ENCODE measurements around the gene VSIG10L. TPM values are rescaled to one million over a fixed set of nuclear protein-coding genes. Genes with fewer than 3 reads are reported as not detected.

Gene VSIG10L
- under 1 TPM in 1 of 2 donors, not detected in 1; 0.22 TPM for total RNA-seq
- 0.30 to 0.70 reads per million in 2 donors for total RNA-seq

- H3K36me3 Mint-ChIP-seq (ENCODE audit: low read depth), result no peaks in the 10 kb centered on the region
- peak within 1 kb of the TSS; percentile 69 for H3K4me3 Mint-ChIP-seq
- H3K27ac Mint-ChIP-seq, result peak within 1 kb of the TSS; percentile 79
- ATAC-seq (no peak), DNase-seq (no peak)
- no peaks in the 10 kb centered on the region for H3K27me3 Mint-ChIP-seq
- peaks cover 17% of the 10 kb centered on the region for H3K4me1 Mint-ChIP-seq
- H3K9me3 ChIP-seq (ENCODE audit: control insufficient read depth, low read length, poor library complexity, severe bottlenecking), result no peaks in the 10 kb centered on the region
These were observed at the start of gene VSIG10L for GRCh38 chr19:51341976-51342580. Gene VSIG10L, minus strand, starts transcription at chr19:51342139. Its CDS starts 15 bp downstream, at chr19:51342124.

GRCh38 chr19:51391073-51391611 is 49.2 kb upstream of the VSIG10L start:
- ATAC-seq (no peak), DNase-seq (no peak)
- Mint-ChIP-seq H3K27ac (peak overlapping the region; percentile 57), H3K36me3 (ENCODE audit: low read depth) (peaks cover 2% of the 10 kb centered on the region), H3K4me1 (peaks cover 14% of the 10 kb centered on the region), H3K27me3 (no peaks in the 10 kb centered on the region), H3K4me3 (no peak overlapping the region)
- no peaks in the 10 kb centered on the region for H3K9me3 ChIP-seq (ENCODE audit: control insufficient read depth, low read length, poor library complexity, severe bottlenecking)

GRCh38 chr19:51389143-51389542 is 47.2 kb upstream of the VSIG10L start:
- H3K4me1 Mint-ChIP-seq, result peaks cover 10% of the 10 kb centered on the region
- no peak overlapping the region for H3K27ac Mint-ChIP-seq
- H3K9me3 ChIP-seq (ENCODE audit: control insufficient read depth, low read length, poor library complexity, severe bottlenecking), result no peaks in the 10 kb centered on the region
- no peaks in the 10 kb centered on the region for H3K27me3 Mint-ChIP-seq
- no peak overlapping the region for H3K4me3 Mint-ChIP-seq
- DNase-seq (no peak), ATAC-seq (no peak)
- peaks cover 2% of the 10 kb centered on the region for H3K36me3 Mint-ChIP-seq (ENCODE audit: low read depth)

DNA sequence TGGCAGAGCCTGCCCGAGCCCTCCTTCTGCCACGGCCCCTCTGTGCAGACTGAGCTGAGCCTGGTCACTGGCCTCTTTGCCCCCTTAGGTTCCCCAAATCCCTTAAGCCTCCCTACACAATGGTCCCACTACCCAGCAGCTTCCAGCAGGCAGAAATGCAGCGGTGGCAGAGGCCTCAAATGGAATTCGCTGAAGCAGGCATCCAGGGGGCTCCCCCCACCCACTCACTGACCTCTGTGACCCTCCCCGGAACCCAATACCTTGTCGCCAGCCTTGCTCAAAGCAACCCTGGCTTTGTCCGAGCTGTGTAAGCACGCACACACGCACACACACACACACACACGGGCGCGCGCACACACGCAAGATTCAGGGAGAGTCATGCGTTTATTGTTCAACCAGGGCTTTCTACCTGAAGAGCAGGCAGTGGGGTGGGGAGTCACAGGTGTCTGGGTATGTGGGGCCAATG is 46.0 kb upstream of the VSIG10L start, which contains the start of gene LIM2:
TSS of gene LIM2 (minus strand) at position 51 of the 466 bp plus-strand sequence. CDS start 531 bp downstream, outside the sequence.
- Mint-ChIP-seq H3K4me1 (peaks cover 5% of the 10 kb centered on the region), H3K27me3 (no peaks in the 10 kb centered on the region), H3K36me3 (ENCODE audit: low read depth) (peaks cover 2% of the 10 kb centered on the region), H3K4me3 (no peak within 1 kb of the TSS), H3K27ac (no peak within 1 kb of the TSS)
- H3K9me3 ChIP-seq (ENCODE audit: control insufficient read depth, low read length, poor library complexity, severe bottlenecking), result no peaks in the 10 kb centered on the region
- DNase-seq, result no peak
- no peak for ATAC-seq

DNA sequence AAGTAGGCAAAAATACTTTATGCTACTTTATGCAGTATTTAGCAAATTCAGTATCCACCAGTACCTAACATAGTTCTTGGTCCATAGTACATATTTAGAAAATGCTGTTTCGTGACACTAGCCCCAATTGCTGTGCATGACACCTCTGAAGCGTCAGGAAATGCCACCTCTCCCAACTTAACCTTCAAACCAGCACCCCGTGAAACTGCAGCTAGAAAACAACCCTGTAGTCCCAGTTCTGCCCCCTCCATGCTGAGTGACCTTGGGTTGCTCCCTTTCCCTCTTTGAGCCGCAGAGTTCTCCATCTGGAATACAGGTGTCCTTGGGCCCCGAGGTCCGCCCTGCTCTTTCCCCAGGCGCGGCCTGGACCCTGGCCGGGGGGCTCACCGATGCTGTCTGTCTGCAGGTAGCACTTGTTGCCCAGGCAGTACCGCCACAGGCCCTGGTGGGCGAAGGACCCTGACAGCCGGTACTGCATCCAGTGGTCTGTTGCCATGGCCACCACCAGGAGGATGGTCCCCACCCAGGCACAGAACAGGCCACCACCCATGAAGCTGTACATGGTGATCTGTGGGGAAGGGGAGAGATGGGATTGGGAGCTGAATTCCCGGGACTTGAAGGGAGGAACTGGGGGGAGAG is 45.1 kb upstream of the VSIG10L start:
- no peak for DNase-seq
- no peak overlapping the region for H3K4me3 Mint-ChIP-seq
- H3K4me1 Mint-ChIP-seq, result peaks cover 5% of the 10 kb centered on the region
- H3K27me3 Mint-ChIP-seq, result no peaks in the 10 kb centered on the region
- no peak for ATAC-seq
- H3K27ac Mint-ChIP-seq, result no peak overlapping the region
- peaks cover 2% of the 10 kb centered on the region for H3K36me3 Mint-ChIP-seq (ENCODE audit: low read depth)
- H3K9me3 ChIP-seq (ENCODE audit: control insufficient read depth, low read length, poor library complexity, severe bottlenecking), result no peaks in the 10 kb centered on the region

- Mint-ChIP-seq H3K27me3 (no peaks in the 10 kb centered on the region), H3K4me1 (no peaks in the 10 kb centered on the region), H3K36me3 (ENCODE audit: low read depth) (no peaks in the 10 kb centered on the region), H3K27ac (no peak overlapping the region), H3K4me3 (no peak overlapping the region)
- ATAC-seq (no peak), DNase-seq (no peak)
- no peaks in the 10 kb centered on the region for H3K9me3 ChIP-seq (ENCODE audit: control insufficient read depth, low read length, poor library complexity, severe bottlenecking)
These were observed 40.1 kb upstream of the VSIG10L start for GRCh38 chr19:51382004-51382403.

DNA sequence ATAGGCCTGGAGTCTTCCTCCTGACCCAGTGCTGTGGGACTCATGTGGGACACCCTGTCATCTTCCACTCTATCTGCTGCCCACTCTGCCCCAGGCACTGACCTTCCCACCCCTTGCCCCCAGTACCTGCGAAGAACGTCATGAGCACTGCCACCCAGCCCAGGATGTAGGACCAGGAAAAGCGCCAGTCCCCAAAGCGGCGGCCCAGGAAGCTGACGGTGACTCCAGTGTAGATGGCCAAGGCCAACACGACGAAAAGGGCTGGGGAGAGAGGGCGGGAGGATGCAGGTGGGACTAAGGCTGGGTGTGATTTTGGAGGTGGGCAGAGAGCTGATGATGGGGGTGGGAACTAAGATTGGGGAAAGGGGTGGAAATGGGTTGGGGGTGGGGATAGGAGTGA is 38.4 kb upstream of the VSIG10L start:
- peaks cover 9% of the 10 kb centered on the region for H3K4me1 Mint-ChIP-seq
- H3K9me3 ChIP-seq (ENCODE audit: control insufficient read depth, low read length, poor library complexity, severe bottlenecking), result no peaks in the 10 kb centered on the region
- no peaks in the 10 kb centered on the region for H3K27me3 Mint-ChIP-seq
- no peak overlapping the region for H3K4me3 Mint-ChIP-seq
- no peaks in the 10 kb centered on the region for H3K36me3 Mint-ChIP-seq (ENCODE audit: low read depth)
- ATAC-seq (no peak), DNase-seq (no peak)
- H3K27ac Mint-ChIP-seq, result no peak overlapping the region

DNA sequence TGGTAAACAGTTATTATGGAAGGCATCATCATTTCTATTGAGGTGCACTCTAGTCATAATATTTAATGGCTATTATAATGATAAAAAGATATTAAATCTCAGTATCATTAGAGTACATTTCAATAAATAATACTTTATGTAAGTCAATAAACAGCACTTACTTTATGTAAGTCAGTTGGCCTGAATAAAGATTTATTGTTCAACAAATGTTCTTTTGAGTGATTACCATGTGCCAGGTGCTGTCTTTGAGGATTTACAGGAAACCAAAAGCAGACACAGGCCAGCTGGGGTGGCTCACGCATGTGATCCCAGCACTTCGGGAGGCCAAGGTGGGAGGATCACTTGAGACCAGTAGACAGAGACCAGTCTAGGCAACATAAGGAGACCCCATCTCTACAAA is 35.5 kb upstream of the VSIG10L start:
- Mint-ChIP-seq H3K4me3 (no peak overlapping the region), H3K27ac (no peak overlapping the region), H3K27me3 (no peaks in the 10 kb centered on the region), H3K4me1 (peaks cover 28% of the 10 kb centered on the region), H3K36me3 (ENCODE audit: low read depth) (no peaks in the 10 kb centered on the region)
- no peaks in the 10 kb centered on the region for H3K9me3 ChIP-seq (ENCODE audit: control insufficient read depth, low read length, poor library complexity, severe bottlenecking)
- no peak for DNase-seq
- no peak for ATAC-seq

GRCh38 chr19:51375504-51376221 is 33.7 kb upstream of the VSIG10L start:
- Mint-ChIP-seq H3K4me3 (peak overlapping the region; percentile 80), H3K4me1 (peaks cover 44% of the 10 kb centered on the region), H3K36me3 (ENCODE audit: low read depth) (no peaks in the 10 kb centered on the region), H3K27me3 (no peaks in the 10 kb centered on the region), H3K27ac (peak overlapping the region; percentile 80)
- ATAC-seq (peak; percentile 68), DNase-seq (no peak)
- H3K9me3 ChIP-seq (ENCODE audit: control insufficient read depth, low read length, poor library complexity, severe bottlenecking), result no peaks in the 10 kb centered on the region

DNA sequence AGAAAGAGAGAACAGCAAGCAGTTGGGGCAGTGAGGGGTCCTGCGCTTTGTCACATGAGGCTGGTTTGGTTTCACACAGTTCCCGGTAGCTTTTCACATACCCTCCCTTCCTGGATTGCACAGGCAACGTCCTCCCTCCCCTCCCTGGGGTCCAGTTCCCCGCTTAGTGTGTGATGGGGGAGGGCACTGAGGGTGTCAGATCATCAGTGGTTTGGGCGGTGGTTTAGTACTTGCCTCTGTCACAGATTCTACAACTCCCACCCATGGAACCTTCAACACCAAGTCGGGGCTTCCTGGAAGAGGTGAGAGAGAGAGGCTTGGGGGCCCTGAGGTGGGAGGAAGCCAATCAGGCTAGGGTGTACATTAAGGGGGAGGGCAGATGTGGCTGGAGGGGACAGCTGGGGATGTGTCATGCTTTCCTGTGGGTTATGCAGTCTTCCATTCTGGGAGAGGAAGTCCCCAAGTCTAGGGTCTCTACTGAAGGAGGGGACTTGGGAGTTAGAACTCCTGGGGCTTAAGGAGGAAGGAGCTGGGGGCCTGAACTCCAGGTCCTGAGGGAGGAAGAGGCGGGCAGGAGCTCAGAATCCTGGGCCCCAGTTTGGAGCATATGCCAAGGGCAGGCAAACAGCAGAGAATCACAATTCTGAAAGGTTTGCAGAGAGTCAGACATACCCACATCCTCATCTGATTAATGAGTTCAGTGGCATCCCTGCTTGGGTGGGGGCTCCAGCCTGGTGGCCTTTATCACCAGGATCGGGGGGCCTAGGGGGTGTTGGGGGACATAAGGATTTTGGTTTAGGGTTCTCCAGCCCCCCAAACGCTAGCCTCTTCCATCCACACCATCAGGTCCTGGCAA is 30.9 kb upstream of the VSIG10L start, which contains the start of gene NKG7:
TSS of gene NKG7 (minus strand) at position 6 of the 856 bp plus-strand sequence. CDS start 119 bp downstream, outside the sequence.
- Mint-ChIP-seq H3K36me3 (ENCODE audit: low read depth) (no peaks in the 10 kb centered on the region), H3K4me1 (peaks cover 54% of the 10 kb centered on the region), H3K4me3 (peak within 1 kb of the TSS; percentile 68), H3K27ac (peak within 1 kb of the TSS; percentile 79), H3K27me3 (no peaks in the 10 kb centered on the region)
- ATAC-seq (peak; percentile 63), DNase-seq (peak in 1 of 3 donors; percentile 16)
- no peaks in the 10 kb centered on the region for H3K9me3 ChIP-seq (ENCODE audit: control insufficient read depth, low read length, poor library complexity, severe bottlenecking)

- H3K27me3 Mint-ChIP-seq, result no peaks in the 10 kb centered on the region
- peak overlapping the region; percentile 68 for H3K4me3 Mint-ChIP-seq
- H3K9me3 ChIP-seq (ENCODE audit: control insufficient read depth, low read length, poor library complexity, severe bottlenecking), result no peaks in the 10 kb centered on the region
- no peaks in the 10 kb centered on the region for H3K36me3 Mint-ChIP-seq (ENCODE audit: low read depth)
- no peak for DNase-seq
- peak overlapping the region; percentile 79 for H3K27ac Mint-ChIP-seq
- ATAC-seq, result no peak
- H3K4me1 Mint-ChIP-seq, result peaks cover 59% of the 10 kb centered on the region
These were observed 30.2 kb upstream of the VSIG10L start for GRCh38 chr19:51372021-51372648.

- ATAC-seq (no peak), DNase-seq (no peak)
- peak overlapping the region; percentile 56 for H3K27ac Mint-ChIP-seq
- no peaks in the 10 kb centered on the region for H3K9me3 ChIP-seq (ENCODE audit: control insufficient read depth, low read length, poor library complexity, severe bottlenecking)
- no peaks in the 10 kb centered on the region for H3K36me3 Mint-ChIP-seq (ENCODE audit: low read depth)
- H3K27me3 Mint-ChIP-seq, result no peaks in the 10 kb centered on the region
- peak overlapping the region; percentile 60 for H3K4me3 Mint-ChIP-seq
- H3K4me1 Mint-ChIP-seq, result peaks cover 65% of the 10 kb centered on the region
These were observed 29.3 kb upstream of the VSIG10L start for GRCh38 chr19:51371186-51371690.
